ENCODE measurements around the gene DEPP1.

- TF ChIP-seq CTCF (IDR thresholded peaks at IDR 0.05) (no peak), POLR2A (IDR thresholded peaks at IDR 0.05) (no peak)
These were observed 418 bp downstream of the DEPP1 start for GRCh38 chr10:44978213-44978569.
